ENCODE measurements around the gene NUP214. TPM values are rescaled to one million over a fixed set of nuclear protein-coding genes. Genes with fewer than 3 reads are reported as not detected.
A peak's percentile ranks its signal among the peaks of the same experiment; 100 is the strongest.
"Not testable (repeated sequence)": the region's sequence is repeated elsewhere in the genome, so short reads cannot be mapped to it uniquely, and the experiment has no call there.

The NUP214 gene
- total RNA-seq, 1 experiment from 2014 or later, result 11.9 TPM

DNA sequence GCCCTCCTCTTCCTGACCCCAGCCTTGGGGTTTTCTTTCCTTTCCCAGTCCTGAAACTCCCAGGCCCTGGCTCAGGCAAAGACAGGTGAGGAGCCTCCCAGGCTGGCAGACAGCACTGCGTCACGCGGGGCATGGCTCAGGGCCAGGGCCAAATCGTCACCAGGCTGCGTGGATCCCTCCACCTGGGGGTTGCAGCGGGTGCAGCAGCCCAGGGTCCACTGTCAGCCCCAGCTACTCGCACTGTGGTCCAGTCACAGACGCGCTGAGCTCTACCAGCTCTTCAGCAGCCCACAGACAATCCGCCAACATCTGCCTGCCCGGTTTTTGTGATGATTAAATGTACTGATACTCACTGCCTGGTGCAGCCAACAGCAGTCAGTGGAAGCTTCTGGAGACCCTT lies 138.8 kb downstream of the NUP214 start:
- DNase-seq (ENCODE audit: low spot score), result no peak
- in situ Hi-C loops (cut with HindIII; ENCODE audit: low sequenced_read_pairs), result no loop called here

GRCh38 chr9:131266266-131267229 lies 141.2 kb downstream of the NUP214 start:
- DNase-seq (ENCODE audit: low spot score), result no peak
- in situ Hi-C loops (cut with HindIII; ENCODE audit: low sequenced_read_pairs), result no loop called here

GRCh38 chr9:131270171-131271015 lies 145.0 kb downstream of the NUP214 start:
- in situ Hi-C loops (cut with HindIII; ENCODE audit: low sequenced_read_pairs), result no loop called here
- no peak for DNase-seq (ENCODE audit: low spot score)

DNA sequence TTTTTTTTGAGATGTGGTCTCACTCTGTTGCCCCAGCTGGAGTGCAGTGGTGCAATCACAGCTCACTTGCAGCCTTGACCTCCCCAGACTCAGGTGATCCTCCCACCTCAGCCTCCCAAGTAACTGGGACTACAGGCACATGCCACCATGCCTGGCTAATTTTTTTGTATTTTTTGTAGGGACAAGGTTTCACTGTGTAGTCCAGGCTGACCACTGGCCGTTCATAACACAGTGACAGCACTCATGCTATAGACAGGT lies 145.6 kb downstream of the NUP214 start:
- in situ Hi-C loops (cut with HindIII; ENCODE audit: low sequenced_read_pairs); DNase-seq (ENCODE audit: low spot score): not testable (repeated sequence)

DNA sequence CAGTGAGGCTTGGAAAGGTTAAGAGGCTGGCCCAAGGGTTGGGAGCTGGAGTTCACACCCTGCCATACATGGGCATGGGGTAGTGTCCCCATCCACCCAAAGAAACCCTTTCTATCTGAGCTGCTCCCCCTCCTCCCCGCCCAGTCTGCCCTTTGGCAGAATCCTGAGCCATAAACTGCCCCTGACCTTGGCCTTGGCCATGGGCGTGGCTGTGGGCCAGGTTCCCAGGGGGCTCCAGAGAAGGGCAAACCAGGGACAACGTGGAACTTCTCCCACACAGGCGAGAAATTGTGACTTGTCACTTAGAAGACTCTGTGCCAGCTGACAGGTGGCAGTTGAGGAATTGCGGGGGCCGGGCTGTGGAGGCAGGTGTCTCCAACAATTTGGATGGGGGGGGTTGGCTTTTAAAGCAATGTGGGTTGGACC lies 146.1 kb downstream of the NUP214 start:
- in situ Hi-C loops (cut with HindIII; ENCODE audit: low sequenced_read_pairs), result no loop called here
- no peak for DNase-seq (ENCODE audit: low spot score)

GRCh38 chr9:131272212-131272611 lies 146.8 kb downstream of the NUP214 start:
- in situ Hi-C loops (cut with HindIII; ENCODE audit: low sequenced_read_pairs), result no loop called here

GRCh38 chr9:131273146-131273855 lies 147.9 kb downstream of the NUP214 start:
- in situ Hi-C loops (cut with HindIII; ENCODE audit: low sequenced_read_pairs), result no loop called here
- DNase-seq (ENCODE audit: low spot score), result no peak

More at GRCh38 chr9:131272212-131272611, 146.8 kb downstream of the NUP214 start:
- DNase-seq (ENCODE audit: low spot score), result no peak

- in situ Hi-C loops (cut with HindIII; ENCODE audit: low sequenced_read_pairs), result no loop called here
- DNase-seq (ENCODE audit: low spot score), result no peak
These were observed 148.7 kb downstream of the NUP214 start for GRCh38 chr9:131273856-131274673.

- no peak for DNase-seq (ENCODE audit: low spot score)
- in situ Hi-C loops (cut with HindIII; ENCODE audit: low sequenced_read_pairs), result no loop called here
These were observed 149.4 kb downstream of the NUP214 start for GRCh38 chr9:131274674-131275331.

DNA sequence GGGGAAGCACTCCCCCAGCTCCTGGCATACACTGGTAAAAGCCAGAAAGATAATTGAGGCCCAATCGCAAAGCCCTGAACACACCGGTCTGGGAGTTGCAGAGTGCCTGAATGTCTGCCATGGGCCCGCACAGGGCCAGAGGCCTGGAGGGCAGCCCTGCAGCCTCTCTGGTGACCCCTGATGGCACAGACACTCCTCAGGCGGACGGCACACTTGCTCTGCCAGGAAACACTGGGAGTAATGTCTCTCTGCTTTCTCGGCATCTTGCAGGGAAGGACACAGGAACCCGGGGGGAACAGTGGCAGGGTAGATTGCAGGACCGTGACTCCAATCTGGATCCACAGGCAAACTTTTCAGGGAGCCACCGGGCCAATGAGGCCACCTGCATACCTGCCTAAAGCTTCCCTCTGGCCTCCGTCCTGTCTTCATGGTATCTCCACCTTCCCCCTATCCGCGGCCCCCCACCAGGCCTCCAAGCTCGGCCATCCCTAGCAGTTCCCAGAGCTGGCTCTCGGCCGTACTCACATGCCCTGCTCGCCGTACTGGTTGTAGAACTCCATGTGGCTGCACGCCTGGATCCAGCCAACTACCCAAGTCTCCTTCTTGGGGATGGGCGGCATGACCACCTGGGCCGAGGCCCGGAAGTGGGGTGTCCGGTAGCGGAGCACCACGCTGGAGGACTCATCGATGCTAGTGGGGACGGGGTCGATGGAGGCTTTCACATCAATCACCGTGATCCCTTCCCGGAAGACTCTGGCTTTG lies 150.1 kb downstream of the NUP214 start:
- in situ Hi-C loops (cut with HindIII; ENCODE audit: low sequenced_read_pairs), result no loop called here
- DNase-seq (ENCODE audit: low spot score), result no peak

GRCh38 chr9:131276094-131276888 lies 150.9 kb downstream of the NUP214 start, which contains the start of gene FAM78A:
FAM78A (minus strand) TSS chr9:131276510; CDS start chr9:131276179, 331 bp downstream.
- DNase-seq (ENCODE audit: low spot score), result no peak
- in situ Hi-C loops (cut with HindIII; ENCODE audit: low sequenced_read_pairs), result no loop called here

GRCh38 chr9:131276891-131277286 lies 151.5 kb downstream of the NUP214 start:
- in situ Hi-C loops (cut with HindIII; ENCODE audit: low sequenced_read_pairs), result no loop called here
- DNase-seq (ENCODE audit: low spot score), result no peak

- DNase-seq (ENCODE audit: low spot score), result no peak
- in situ Hi-C loops (cut with HindIII; ENCODE audit: low sequenced_read_pairs), result no loop called here
These were observed 152.0 kb downstream of the NUP214 start for GRCh38 chr9:131277287-131277909.

DNA sequence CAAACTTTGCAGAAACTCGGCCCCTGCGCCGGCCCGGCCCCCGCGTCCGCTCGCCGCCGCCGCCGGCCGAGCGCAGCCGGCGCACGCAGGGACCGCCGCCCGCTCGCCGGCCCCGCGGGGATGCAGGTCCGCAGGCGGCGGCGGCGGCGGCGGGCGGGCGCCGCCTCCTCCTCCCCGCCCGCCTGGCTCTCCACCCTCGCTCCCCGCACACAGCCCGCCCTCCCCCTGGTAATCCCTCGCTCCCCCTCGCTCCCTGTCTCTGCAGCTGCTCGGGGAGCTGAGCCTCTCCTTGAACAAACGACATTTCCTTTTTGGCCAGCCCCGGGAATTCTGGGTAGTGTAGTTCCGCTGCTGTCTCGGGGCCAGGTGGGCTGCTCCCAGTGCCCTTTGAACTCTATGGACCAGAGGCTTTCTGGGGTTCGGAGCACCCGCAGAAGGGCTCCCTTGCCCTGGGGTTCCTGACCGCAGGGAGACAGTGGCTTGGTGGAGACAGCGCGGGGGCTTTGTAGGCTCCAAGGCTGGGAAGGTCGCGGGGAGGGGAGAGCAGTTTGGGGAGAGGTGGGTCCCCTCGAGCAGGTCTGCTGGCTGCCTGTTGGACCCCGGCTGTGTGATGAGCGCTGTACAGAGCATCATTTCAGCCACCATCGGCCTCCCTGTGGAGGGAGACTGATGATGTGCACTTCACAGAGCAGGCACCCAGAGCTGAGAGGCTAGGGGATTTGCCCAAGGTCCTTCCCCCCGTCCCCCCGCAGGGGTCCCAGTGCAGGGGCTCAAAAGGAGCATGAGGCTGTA lies 152.7 kb downstream of the NUP214 start:
- DNase-seq (ENCODE audit: low spot score), result peak; percentile 90
- in situ Hi-C loops (cut with HindIII; ENCODE audit: low sequenced_read_pairs), result no loop called here

DNA sequence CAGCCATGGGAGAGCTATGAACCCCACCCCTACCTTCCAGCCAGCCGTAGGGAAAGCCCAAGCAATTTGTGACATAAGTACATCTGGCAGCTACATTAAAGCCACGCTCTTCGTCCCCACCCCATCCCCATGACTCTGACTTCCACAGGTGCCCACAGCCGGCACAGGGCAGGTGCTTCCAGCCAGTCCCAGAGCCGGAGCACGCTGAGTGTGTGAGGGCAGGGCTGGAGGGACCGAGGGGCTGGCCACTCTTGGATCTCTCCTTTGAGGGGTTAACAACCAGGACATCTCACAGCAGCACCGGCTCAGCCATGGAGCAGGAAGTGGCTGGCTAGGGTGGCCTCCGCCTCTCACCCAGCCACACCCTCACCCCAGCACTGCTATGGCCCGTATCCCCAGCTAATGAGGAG lies 153.3 kb downstream of the NUP214 start:
- in situ Hi-C loops (cut with HindIII; ENCODE audit: low sequenced_read_pairs), result no loop called here
- no peak for DNase-seq (ENCODE audit: low spot score)
